Stimulated activated CD4-positive, alpha-beta T cell treated with anti-CD3 and anti-CD28 coated beads, Interleukin-15, amount 100 ng/mL, for 48 hours (primary cell): ENCODE results near the gene DHRS12.

Experiments
- DNase-seq, 2 donors: peaks; one replicate each; pipeline ENCODE4 v3.0.0-alpha.2; 2020; ENCODE audit warnings: low read depth in 2 of 2

DHRS12 gene

DNA sequence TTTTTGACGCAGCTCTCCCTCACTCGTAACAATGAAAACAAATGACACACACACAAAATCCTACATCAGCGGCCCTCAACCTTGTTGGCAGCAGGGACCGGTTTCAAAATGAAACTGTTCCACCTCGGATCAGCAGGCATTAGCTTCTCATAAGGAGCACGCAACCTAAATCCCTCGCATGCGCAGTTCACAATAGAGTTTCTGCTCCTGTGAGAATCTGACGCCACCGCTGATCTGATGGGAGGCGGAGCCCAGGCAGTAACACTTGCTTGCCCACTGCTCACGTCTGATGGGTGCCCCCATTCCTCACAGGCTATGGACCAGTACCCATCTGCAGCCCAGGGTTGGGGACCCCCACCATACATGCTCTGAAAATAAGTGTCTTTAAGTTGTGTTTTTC is 43.4 kb downstream of the DHRS12 start:
- DNase-seq: no peak

DNA sequence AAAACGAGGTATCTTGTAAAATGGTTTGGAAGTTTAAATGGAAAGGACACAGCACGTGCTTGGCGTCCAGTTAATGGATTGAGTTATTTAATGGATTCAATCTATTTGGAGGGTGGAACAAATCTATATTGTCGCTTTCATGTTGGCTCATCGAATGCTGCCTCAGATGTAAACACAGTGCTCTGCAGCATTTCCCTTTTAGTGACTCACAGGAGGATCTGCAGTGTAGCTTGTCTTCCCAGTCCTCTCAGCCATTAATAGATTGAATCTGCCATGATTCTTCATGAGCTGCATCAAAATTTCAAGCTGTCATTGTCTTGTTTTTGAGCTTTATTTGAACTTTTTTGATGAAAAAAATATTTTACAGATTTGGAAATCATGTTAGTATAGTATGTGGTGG is 44.7 kb downstream of the DHRS12 start:
- DNase-seq: no peak

DNA sequence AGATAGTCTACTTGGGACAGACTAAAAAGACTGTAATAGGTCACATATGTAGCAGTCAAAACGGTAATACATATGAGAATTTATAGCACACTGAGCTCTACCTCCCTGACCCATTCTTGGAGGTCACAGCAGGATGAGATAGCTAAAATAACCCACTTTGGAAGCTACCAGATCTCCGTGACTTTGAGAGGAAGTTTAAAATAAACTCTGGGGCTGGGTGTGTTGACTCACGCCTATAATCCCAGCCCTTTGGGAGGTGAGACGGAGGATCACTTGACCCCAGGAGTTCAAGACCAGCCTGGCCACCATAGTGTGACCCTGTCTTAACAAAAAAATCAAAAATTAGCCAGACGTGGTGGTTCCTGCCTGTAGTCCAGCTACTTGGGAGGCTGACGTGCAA is 45.3 kb downstream of the DHRS12 start:
- DNase-seq: no peak

DNA sequence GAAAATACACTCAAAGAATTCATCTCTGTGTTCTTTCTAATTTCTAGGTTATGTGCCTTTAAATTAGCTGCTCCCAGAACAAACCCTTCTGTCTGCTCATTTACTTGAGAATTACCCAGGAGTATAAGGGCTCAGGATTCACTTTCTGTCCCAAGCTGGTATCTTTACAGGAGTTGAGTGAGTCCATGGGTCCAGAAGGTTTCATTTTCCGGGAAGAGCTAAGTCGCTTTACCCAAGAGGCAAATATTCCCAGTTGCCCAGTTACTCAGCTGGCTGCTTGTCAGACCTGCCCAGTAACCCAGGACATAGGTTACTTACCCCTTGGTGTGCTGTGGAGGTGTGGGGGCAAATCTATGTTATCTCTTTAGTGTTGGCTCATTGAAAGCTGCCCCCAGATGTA is 47.3 kb downstream of the DHRS12 start:
- no peak for DNase-seq

DNA sequence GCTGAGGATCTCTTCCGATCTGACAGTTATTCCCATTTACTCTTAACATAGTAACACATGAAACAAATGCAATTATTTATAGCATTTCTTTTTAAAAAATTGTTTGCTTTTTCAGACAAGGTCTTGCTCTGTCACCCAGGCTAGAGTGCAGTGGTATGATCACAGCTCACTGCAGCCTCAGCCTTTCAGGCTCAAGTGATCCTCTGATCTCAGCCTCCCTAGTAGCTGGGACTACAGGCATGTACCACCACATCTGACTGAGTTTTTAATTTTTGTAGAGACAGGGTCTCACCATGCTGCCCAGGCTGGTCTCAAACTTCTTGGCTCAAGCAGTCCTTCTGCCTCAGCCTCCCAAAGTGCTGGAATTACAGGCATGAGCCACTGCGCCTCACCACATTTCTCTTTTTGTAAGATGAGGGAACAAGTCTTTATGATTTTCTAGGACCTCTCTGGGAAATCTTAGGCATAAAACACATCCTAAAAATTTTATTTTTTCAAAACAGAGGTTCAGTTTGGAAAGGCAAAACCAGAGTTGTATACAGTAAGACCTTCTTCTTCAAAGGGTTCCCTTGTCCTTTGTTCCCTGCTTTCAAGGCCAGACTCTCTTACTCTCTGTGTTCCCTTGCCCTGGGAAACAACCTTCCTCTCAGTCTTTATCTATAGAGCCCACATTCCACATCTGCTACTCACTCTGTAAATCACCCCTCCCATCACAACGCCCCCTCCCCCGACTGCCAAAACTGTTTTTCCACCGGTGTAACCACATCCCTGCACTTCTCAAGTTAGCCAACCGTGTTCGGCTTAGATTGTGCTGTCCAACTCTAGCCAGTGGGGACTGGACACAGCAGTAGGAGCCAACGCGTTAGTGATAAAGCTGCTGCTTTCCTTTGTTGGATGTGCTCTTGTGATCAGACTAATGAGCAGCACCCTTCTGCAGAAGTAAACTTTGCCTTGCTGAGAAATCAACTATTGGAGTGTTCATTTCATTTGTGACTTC is 56.2 kb downstream of the DHRS12 start:
- DNase-seq: no peak

DNA sequence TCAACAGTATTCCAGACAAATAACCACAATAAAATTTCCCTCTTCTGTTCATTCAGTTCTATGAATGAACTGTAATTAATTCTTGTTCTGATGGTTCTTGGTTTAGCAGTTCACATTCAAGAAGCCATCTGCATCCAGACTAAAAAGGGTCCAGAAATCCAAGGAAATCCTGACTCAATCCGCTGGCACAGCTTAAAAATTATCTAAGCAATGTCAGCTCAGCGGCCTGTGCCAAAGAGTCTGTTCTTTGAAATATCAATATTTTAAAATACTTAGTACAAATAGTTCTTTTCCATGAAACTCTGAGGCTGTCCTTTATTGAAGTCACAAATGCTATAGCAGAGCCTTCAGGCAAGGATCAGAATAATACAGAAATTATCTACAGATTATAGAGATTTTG is 57.2 kb downstream of the DHRS12 start:
- no peak for DNase-seq

DNA sequence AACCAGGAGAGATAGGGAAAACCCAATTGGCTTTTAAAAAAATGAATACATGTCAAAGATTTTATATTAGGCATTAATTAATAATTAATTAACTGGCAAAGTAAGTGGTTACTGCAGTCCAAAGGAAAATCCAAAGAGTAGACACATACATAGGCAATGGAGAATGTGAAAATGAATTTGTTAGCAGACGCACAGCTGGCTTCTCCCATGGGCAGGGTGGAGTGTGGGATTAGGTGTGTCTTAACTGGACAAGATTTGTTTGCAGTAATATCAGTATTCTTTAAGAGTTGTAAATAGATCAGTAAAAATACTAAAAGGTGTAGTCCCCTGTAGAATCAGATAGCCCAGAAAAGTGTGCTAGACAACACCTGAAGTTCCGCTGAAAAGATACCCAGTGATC is 58.7 kb downstream of the DHRS12 start:
- no peak for DNase-seq

DNA sequence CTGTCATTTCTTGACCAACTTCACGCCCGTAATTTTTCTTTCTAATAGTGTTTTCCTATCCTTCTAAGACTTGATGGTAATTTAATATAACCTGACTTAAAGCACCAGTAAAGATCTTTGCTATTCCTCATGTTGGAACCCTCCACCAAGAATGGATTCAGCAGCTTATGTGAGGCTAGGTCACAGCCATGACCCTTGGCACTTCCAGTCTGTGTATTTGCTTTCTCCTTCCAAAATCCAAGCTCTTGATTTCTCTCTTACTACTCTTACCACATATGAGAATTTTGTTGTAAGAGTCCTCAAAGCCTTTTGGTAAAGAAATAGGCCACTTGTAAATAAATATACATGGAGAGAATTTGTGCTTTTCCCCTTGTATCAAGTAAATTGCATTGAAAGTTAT is 61.4 kb downstream of the DHRS12 start:
- no peak for DNase-seq

DNA sequence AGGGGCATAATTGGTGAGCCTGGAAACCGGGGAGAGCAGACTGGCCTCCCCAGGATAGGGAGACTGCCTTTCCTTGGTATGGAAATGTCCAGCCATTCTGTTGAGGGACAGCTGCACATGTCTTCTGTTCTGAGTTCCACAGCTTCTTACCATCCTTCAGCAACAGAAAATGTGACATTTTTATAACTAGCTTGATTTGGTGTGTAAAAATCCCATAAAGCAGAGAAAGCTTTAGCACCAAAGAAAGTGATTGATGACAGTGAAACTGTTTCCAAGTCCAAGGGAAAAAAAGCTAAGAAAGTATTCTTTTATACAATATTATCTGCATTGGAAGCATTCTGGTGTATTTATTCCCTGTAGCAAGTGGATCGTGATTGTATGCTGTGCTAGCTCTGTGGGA is 61.9 kb downstream of the DHRS12 start:
- DNase-seq: no peak

DNA sequence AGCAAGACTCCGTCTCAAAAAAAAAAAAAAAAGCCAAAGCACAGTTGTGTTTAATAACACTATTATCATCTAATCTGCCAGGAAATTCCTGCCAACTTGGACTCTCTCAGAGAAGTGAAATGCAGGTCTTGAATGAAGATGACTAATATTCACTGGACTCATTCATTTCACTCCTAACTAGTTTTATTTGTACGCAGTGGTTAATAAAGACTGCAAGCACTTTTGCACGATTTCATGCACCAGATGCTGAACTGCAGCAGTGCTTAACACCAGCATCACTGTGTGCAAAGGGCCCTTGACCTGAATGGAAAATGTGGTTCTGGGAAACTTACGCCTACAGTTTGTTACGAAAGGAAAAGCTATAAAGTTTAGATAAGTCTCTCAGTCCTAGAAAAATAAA is 63.3 kb downstream of the DHRS12 start:
- DNase-seq: no peak

DNA sequence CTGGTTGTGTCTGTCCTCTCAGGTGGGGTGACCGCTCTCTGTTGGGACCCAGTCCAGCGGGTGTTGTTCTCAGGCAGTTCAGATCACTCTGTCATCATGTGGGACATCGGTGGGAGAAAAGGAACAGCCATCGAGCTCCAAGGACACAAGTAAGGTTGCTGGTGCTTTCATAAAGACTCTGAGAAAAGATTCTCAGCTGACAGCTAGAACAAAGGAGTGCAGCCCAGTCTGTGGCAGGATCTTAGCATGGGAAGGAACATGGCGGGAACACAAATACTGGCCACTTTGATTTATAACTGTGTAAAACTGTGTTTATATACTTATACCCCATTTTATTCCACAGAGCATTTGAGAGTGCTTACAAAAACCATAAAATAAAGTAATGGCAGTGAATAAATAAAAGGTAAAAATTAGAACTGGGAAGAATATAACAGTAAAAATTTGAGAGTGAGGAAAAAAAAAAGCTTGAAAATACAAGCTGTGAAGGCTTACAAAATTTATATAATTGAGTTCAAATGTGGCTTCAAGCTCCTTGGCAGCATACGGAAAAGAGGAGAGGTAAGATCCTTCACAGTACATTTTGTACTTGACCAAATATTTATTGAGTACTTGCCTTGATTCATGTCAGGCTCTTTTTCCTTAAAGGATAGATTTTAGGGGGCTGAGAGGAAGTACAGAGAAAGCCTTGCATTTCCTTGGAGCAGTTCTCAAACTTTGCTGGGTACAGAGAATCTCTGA is 64.8 kb downstream of the DHRS12 start:
- no peak for DNase-seq

DNA sequence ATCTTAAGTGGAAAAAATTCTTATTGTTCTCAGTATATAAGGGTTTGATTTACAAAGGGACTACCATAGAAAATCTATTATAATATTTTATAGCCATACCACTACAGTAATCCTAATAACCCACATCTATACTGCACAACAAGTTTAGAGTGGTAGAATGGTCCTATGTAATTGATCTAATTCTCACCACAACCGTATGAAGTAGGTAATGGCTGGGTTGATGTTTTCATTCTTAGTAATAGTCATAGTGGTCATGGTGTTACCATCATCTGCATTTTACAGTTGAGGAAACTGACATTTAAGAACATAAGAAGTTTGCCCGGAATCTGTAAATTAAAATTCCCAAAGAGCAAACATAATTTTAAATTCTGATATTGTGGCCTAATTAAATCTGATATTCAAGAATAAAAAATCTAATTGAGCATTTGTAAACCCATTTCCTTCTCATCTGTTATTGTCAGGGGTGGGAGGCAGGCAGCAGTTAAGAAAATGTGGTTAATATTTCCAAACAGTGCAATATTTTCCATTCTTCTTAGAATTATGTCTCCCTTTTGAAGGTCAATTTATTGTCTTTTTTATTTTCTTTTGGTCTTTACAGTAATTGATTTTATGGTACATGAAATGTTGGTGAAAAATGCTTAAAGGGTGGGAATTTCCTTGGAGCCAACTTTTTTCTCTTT is 65.6 kb downstream of the DHRS12 start:
- no peak for DNase-seq

DNA sequence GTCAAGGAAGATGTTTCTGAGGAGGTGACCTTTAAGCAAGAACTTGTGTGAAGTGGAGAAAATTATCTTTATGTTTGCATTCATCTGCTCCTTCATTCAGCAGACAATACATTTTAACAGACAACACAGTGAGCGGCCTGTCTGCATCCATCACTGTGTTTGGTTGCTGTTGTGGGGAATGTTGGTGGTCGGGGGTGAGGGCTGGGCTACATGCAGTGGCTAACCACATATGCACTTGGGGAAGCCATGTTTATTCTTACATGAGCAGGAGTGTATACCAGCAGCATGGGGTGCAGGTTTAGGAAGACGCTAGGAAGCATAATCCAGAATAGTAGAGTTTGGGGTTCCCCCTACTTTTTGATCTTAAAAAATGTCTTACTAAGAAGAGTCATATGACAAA is 66.4 kb downstream of the DHRS12 start:
- DNase-seq: no peak

DNA sequence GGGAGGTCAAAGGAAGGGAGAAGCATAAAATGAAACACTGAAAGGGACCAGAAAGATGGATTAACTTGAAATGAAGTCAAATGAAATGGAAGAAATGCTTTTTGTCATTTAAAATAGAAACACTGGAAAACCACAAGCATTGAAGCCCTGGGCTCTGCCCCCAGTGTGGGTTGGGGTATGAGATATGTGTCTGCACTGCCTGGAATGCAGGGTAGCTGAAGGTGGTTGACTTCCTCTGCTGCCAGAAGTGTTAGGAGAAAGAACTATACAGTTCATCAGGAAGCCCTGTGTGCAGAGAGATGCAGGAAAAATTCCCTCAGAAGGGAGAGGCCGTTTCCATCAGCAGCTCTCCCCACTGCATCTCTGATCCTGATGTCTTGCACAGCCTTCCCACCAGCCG is 69.2 kb downstream of the DHRS12 start:
- no peak for DNase-seq

DNA sequence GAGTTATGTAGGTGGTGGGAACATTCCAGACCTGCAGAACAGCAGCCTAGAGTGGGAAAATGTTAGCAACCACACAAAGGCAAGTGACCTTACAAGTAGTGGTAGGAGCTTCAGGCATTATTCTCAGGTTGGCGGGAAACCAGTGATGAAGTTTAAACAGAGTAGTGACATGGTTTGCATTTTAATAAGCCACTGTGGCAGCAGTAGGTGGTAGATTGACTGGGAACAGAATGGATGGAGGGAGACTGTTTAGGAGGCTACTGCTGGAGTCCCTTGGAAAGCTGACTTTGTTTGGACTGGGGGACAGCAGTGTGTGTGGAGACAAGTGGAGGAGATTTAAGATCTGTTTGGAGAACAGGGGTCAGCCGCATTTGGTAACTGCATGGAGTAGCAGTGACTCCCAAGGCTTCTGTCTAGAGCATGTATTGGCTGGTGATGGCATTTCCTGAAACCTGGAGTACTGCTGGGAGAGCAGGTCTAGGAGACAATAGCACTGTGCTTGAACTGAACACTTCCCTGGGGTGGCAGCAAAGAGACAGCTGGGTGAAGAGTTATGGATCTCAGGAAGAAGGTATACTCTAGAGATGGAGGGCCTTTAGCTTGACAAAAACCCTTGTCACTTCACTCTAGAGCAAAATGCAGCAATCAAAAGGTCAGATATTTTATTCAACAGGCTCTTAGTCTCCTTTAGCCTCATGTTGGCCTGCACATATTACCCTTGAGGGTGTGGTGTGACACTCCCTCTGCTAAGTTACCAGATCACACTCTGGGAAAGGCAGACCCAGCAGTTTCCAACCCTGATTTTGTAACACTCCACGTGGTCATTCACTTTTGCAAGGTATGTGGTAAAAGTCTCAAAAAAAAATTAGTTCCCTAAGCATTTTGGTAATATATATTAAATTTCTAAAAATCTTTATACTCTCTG is 70.3 kb downstream of the DHRS12 start:
- DNase-seq: no peak

DNA sequence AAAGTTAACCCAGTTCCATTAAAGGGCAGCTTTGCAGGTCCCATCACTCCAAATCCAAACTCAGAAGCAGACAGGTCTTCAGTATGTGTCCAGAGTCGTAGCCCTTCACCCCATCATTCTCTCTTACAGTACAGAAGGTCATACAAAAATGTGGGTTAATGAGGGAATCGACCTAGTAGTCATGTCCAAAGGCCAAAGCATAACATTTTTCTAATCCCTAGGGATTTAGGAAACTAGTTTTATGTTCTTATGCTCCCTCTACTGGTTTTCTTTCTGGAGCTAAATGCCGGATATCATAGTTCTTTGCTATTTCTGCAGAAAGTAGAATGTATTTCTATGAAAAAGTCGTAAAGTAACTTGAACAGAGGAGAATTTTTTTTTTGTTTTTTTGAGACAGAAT is 72.2 kb downstream of the DHRS12 start:
- DNase-seq: no peak

DNA sequence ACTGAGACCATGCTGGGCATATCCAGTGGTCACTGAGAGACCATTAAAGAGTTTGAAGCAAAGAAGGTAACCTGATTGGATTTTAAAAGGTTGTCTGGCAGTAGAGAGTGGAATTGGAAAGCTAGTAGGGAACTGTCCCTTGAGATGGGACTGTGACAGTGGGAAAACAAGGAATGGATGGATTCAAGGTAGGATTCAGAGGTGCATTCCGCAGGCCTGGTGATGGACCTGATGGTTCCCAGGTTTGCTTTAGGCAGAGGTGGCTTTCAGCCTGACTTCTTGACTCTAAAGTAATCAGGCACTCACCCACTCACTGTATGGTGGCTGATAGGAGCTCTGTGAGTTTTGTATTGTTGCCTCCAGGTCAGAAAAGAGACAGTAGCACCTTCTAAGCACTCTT is 73.0 kb downstream of the DHRS12 start:
- no peak for DNase-seq

DNA sequence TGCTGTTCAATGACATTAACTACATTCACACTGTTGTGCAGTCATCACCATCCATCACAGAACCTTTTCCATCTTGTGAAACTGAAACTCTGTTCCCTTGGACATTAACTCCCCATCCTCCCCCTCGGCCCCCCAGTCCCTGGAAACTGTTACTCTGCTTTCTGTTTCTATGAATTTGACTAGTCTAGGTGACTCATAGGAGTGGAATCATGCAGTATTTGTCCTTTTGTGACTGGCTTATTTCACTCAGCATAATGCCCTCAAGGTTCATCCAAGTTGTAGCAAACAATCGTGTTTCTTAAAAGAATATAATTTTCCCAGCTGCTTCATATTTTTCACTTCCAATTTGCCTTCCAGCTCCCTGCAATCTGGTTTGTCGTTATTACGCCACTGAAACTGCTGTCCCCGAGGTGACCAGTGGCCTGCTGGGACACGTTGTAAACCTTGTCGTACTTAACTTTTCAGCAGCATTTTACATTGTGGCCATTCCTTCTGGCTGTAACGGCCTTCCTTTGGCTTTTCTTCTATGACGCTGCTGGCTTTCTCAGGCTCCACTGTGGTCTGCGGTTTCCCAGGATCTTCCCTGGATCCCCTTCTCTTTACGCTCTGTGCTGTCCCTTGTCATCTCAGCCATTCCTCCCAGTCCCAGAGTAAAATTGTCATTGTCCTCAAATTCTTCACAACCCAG is 74.0 kb downstream of the DHRS12 start:
- peak; percentile 33 to 37 for DNase-seq

DNA sequence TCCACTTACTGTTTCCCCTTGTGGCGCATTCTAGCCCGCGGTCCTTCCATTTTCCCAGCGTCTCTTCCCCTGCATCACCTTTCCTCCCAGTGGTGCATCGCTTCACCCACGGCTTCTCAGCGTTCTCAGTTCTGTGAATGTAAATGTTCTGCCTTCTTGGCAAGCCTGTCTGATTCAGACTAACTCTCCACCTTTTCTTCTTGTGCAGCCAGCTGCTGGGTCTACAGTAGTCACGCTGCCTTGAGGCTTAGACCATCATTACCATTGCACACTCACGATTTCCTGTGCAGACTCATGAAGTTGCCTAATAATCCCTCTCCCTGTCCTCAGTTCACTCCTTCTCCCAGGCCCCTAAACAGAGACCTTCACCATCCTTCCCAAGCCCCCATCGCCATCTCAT is 75.0 kb downstream of the DHRS12 start:
- no peak for DNase-seq

DNA sequence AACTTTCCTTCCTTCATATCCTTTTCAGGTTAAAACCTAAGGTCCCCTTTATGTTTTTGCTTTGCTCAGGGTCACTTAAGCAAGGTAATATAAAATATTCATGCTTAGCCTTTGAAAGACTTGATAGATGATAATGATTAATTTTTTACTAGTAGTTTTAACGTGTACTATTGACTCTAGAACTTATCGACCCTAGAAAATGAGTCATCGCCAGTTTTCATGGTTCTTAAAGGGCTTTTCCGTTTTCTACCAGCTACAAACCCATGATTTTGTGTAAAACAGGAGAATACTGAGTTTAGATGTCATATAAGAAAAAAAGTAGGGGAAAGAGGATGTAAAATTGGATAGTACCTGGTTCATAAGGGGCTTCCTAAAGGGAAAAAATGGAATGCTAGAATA is 75.7 kb downstream of the DHRS12 start:
- no peak for DNase-seq
